Endothelial cell of umbilical vein (primary cell): Measurements from ENCODE around the gene UBE2QL1. TPM values are rescaled to one million over a fixed set of nuclear protein-coding genes. Genes with fewer than 3 reads are reported as not detected.

Experiments used
- BruUV-seq: library from RNA; stranded (reverse); fragments of 400-500 nt; replicated peaks from 2 replicates; lab custom pipeline; 2021; lab: Mats Ljungman, UMichigan
- CTCF ChIA-PET: fragments of 300-600, 350-600 bp; sonication (Branson Sonifier 250); formaldehyde crosslinking; loops from one replicate; lab custom pipeline; 2021; ENCODE audit warnings: antibody characterized with exemption, inconsistent platforms; lab: Charles Lee
- POLR2A ChIA-PET: fragments of 300-600, 350-600 bp; sonication (Branson Sonifier 250); formaldehyde crosslinking; loops from one replicate; lab custom pipeline; 2021; ENCODE audit warnings: antibody characterized with exemption, inconsistent platforms; lab: Charles Lee
- DNase-seq: peaks from one replicate; pipeline ENCODE4 v3.0.0-alpha.2; 2011; ENCODE audit warnings: low read depth, low spot score
- FAIRE-seq: peaks from 2 replicates; lab custom pipeline; 2011; peaks lifted over from hg19 to GRCh38; lab: Jason Lieb, UNC
- H2AFZ ChIP-seq: 2 replicates; pipeline ENCODE4 v1.6.0; 2012; ENCODE audit warnings: low read depth, low read length, control low read depth, inconsistent platforms
- H3K27ac ChIP-seq: 2 replicates; pipeline ENCODE4 v1.5.1; 2011; ENCODE audit warnings: low read depth, mild to moderate bottlenecking, control low read depth, low read length, moderate library complexity; ENCODE audit not compliant: insufficient read depth
- H3K27me3 ChIP-seq, 2 experiments: 2 replicates each; pipeline versions ENCODE4 v1.6.0 to v1.6.1; 2011; ENCODE audit warnings: low read length in 2 of 2, mixed read lengths in 1 of 2; ENCODE audit not compliant: control insufficient read depth in 2 of 2, insufficient read depth in 2 of 2
- H3K36me3 ChIP-seq, 2 experiments: 2 replicates in 1 of 2; 3 replicates in 1 of 2; pipeline ENCODE4 v1.5.1; 2011; ENCODE audit warnings: low read length in 2 of 2, mild to moderate bottlenecking in 1 of 2, moderate library complexity in 1 of 2; ENCODE audit not compliant: control insufficient read depth in 2 of 2, insufficient read depth in 2 of 2; ENCODE audit errors: extremely low read depth in 1 of 2
- H3K4me1 ChIP-seq: 3 replicates; pipeline ENCODE4 v1.5.1; 2011; ENCODE audit warnings: mild to moderate bottlenecking, low read length; ENCODE audit not compliant: control insufficient read depth, insufficient read depth; ENCODE audit errors: extremely low read depth
- H3K4me2 ChIP-seq: 2 replicates; pipeline ENCODE4 v1.6.1; 2011; ENCODE audit warnings: low read length, control low read depth, mixed read lengths; ENCODE audit not compliant: insufficient read depth
- H3K4me3 ChIP-seq, 3 experiments: fragments of 200-600 bp in 1 of 3; sonication (generic), shearing (Covaris generic) in 1 of 3; replicated peaks in 1 of 3; 2 replicates each; pipeline ENCODE4 v1.5.1; 2011 to 2016; ENCODE audit warnings: control low read depth in 3 of 3, low read length in 3 of 3, mild to moderate bottlenecking in 2 of 3, inconsistent platforms in 1 of 3, low read depth in 1 of 3, moderate library complexity in 1 of 3; ENCODE audit not compliant: insufficient read depth in 1 of 3
- H3K79me2 ChIP-seq: 2 replicates; pipeline ENCODE4 v1.6.0; 2012; ENCODE audit warnings: low read length, inconsistent platforms; ENCODE audit not compliant: control insufficient read depth, insufficient read depth
- H3K9ac ChIP-seq: replicated peaks from 2 replicates; pipeline ENCODE3; 2011; ENCODE audit warnings: low read length, control low read depth; ENCODE audit not compliant: insufficient read depth; ENCODE audit errors: extremely low read depth
- H3K9me1 ChIP-seq: replicated peaks from 3 replicates; pipeline ENCODE4 v1.6.0; 2011; ENCODE audit warnings: mild to moderate bottlenecking, low read length; ENCODE audit not compliant: control insufficient read depth, insufficient read depth; ENCODE audit errors: extremely low read depth
- H3K9me3 ChIP-seq: replicated peaks from 2 replicates; pipeline ENCODE4 v1.5.1; 2012; ENCODE audit warnings: low read length, inconsistent platforms; ENCODE audit not compliant: control insufficient read depth, insufficient read depth
- H4K20me1 ChIP-seq: replicated peaks from 2 replicates; pipeline ENCODE3; 2011; ENCODE audit warnings: mild to moderate bottlenecking, low read length; ENCODE audit not compliant: control insufficient read depth, insufficient read depth; ENCODE audit errors: extremely low read depth
- CTCF ChIP-seq, 2 donors: IDR thresholded peaks; 1 replicate in 1 of 2; 2 replicates in 1 of 2; pipeline ENCODE4 v1.5.1; 2011; ENCODE audit warnings: low read length in 2 of 2, mild to moderate bottlenecking in 2 of 2, moderate library complexity in 2 of 2, control low read depth in 1 of 2, inconsistent platforms in 1 of 2, low read depth in 1 of 2; ENCODE audit not compliant: insufficient read depth in 1 of 2; ENCODE audit errors: extremely low read depth in 1 of 2
- EZH2 ChIP-seq: IDR thresholded peaks from 2 replicates; pipeline ENCODE4 v1.6.1; 2012; ENCODE audit warnings: borderline replicate concordance, low read depth, mild to moderate bottlenecking, moderate library complexity, low read length, inconsistent platforms; ENCODE audit not compliant: severe bottlenecking
- FOS ChIP-seq: IDR thresholded peaks from 2 replicates; pipeline ENCODE4 v1.6.1; 2011; ENCODE audit warnings: mild to moderate bottlenecking, low read length, moderate library complexity, borderline replicate concordance; ENCODE audit not compliant: insufficient read depth
- GATA2 ChIP-seq: IDR thresholded peaks from 2 replicates; pipeline ENCODE4 v1.7.0; 2011; ENCODE audit warnings: low read depth, mild to moderate bottlenecking, moderate library complexity, mixed read lengths, low read length; ENCODE audit not compliant: insufficient read length, insufficient read depth
- JUN ChIP-seq: IDR thresholded peaks from 2 replicates; pipeline ENCODE4 v1.6.1; 2011; ENCODE audit warnings: borderline replicate concordance, low read depth; ENCODE audit not compliant: insufficient read length, insufficient read depth
- MAX ChIP-seq: IDR thresholded peaks from 2 replicates; pipeline ENCODE4 v1.6.1; 2011; ENCODE audit not compliant: insufficient read depth, insufficient read length
- MYC ChIP-seq: IDR thresholded peaks from one replicate; pipeline ENCODE4 v1.6.1; 2011; ENCODE audit warnings: mild to moderate bottlenecking, low read depth, low read length
- POLR2A ChIP-seq: IDR thresholded peaks from 2 replicates; pipeline ENCODE4 v1.6.1; 2012; ENCODE audit warnings: low read depth, mild to moderate bottlenecking, control low read depth, low read length
- POLR2AphosphoS5 ChIP-seq: IDR thresholded peaks from 2 replicates; pipeline ENCODE4 v1.6.1; 2012; ENCODE audit warnings: low read depth, mild to moderate bottlenecking, control low read depth, low read length, moderate library complexity; ENCODE audit not compliant: insufficient read depth
- dilution Hi-C: fragments of 300-500 bp; cut with MboI; formaldehyde crosslinking; loops from one replicate; pipeline ENCODE4 v1.15.0; 2019; ENCODE audit warnings: low sequenced_read_pairs; ENCODE audit not compliant: extremely low pct_ligation_motif_present
- intact Hi-C: fragments of 100-400 bp; cut with micrococcal nuclease; formaldehyde crosslinking; loops from one replicate; pipeline ENCODE4 v1.10.0; 2022
- polyA plus RNA-seq, 4 experiments: library from polyadenylated mRNA; depleted of rRNA in 3 of 4; stranded (reverse) in 3 of 4; unstranded in 1 of 4; fragments of >200 nt; gene quantifications; 2 replicates each; pipeline versions ENCODE4 v1.2.1 to v1.2.3, GENCODE V29; 2011 to 2012; ENCODE audit warnings: missing spikeins in 1 of 4
- total RNA-seq: library from RNA; stranded (reverse); gene quantifications from 2 replicates; pipeline ENCODE4 v1.2.3, GENCODE V29; 2021

Gene UBE2QL1
- total and polyA plus RNA-seq, 2 donors (not counting 3 experiments of a cell fraction or from before 2014, with no cell fraction given): 0.04 to 0.15 TPM

DNA sequence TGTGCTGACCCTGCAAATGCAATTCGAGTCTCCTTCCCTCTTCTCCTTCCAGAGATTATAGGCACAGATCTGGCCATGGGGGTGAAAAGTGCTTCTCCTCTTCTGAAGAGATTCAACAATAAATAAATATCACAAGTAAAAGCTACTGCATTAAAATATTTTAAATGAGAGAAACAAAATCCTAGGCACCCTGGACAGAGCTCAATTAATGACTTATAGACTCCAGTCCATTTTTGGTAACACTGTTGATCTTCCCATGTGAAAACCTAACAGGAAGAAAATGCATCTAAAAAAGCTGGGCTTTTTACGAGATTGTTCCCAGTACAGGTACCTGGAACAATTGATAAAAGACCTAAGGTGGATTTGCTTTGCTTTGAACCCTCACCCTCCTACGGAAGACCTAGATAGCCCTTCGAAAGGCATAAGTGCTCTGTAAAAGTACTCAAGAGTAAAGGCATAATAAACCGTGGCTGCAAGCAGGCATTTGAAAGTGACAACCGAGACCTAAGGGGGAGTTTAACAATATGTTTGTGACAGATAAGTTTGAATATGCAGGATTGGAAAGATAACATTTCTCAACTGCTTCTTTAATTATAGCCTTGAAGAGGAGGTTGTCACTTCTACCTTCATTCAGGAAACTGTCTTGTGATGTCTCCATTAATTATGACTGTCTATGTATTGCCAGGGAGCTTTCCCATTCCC, 41.0 kb upstream of the UBE2QL1 start:
- Histone ChIP-seq H3K36me3 (no peaks in the 10 kb centered on the region), H3K27ac (no peak overlapping the region), H3K79me2 (no peaks in the 10 kb centered on the region), H3K27me3 (no peaks in the 10 kb centered on the region), H2AFZ (no peak overlapping the region), H4K20me1 (no peaks in the 10 kb centered on the region), H3K4me1 (no peaks in the 10 kb centered on the region), H3K9me3 (no peaks in the 10 kb centered on the region), H3K4me2 (no peak overlapping the region), H3K9me1 (no peaks in the 10 kb centered on the region), H3K9ac (no peak overlapping the region), H3K4me3 (no peak overlapping the region)
- FAIRE-seq (no peak), DNase-seq (no peak)
- CTCF ChIA-PET: no interaction called here
- intact Hi-C loops: no loop called here
- no TSS peak for BruUV-seq
- TF ChIP-seq MAX: no peak
- no peak for TF ChIP-seq POLR2AphosphoS5
- TF ChIP-seq JUN: no peak
- TF ChIP-seq POLR2A: no peak
- TF ChIP-seq MYC: no peak
- TF ChIP-seq GATA2: no peak
- no peak for TF ChIP-seq CTCF (IDR thresholded peaks at IDR 0.05; ENCODE audit: extremely low read depth in 1 of 2, insufficient read depth in 1 of 2, low read depth in 1 of 2, low read length in 2 of 2)
- no peak for TF ChIP-seq FOS
- no peak for TF ChIP-seq EZH2
- POLR2A ChIA-PET: no interaction called here
- dilution Hi-C loops: no loop called here
